Erythroblast (primary cell): Measurements from ENCODE around the gene NF1.

ENCODE experiments used
- GATA1 ChIP-seq: IDR thresholded peaks from 2 replicates; pipeline ENCODE4 v1.6.1; 2011; ENCODE audit warnings: low read depth, mild to moderate bottlenecking, control low read depth, low read length, moderate library complexity
- POLR2A ChIP-seq: IDR thresholded peaks from 2 replicates; pipeline ENCODE4 v1.6.1; 2011; ENCODE audit warnings: mild to moderate bottlenecking, low read length

DNA sequence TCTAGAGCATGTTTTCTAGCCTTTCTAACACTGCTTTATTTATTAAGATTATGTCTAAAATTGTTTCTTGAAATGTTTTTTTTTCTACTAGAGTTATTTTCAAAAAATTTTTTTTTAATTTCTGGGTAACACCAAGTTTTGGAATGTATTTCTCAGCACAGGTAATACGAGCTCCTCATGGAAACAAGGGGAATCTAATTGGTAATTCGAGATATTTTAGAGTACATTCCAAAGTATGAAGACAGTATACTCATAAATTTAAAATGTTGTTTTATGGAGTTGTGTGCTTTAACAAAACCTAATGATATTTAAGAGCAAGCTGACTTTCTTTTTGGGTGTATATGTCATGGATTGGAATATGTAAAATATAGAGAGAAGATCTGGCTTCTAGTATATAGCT lies 159.9 kb downstream of the NF1 start:
- TF ChIP-seq POLR2A: no peak
- TF ChIP-seq GATA1: no peak
